Stimulated activated CD8-positive, alpha-beta memory T cell treated with anti-CD3 and anti-CD28 coated beads, Interleukin-12 subunit alpha, Interleukin-12 subunit beta, amount 100 ng/mL, for 4 hours (primary cell): ENCODE measurements around the gene SNCG.
"Not testable (repeated sequence)": the region's sequence is repeated elsewhere in the genome, so short reads cannot be mapped to it uniquely, and the experiment has no call there.

ENCODE experiments used
- DNase-seq: peaks from one replicate; pipeline ENCODE4 v3.0.0-alpha.2; 2020; ENCODE audit warnings: low read depth

The SNCG gene

DNA sequence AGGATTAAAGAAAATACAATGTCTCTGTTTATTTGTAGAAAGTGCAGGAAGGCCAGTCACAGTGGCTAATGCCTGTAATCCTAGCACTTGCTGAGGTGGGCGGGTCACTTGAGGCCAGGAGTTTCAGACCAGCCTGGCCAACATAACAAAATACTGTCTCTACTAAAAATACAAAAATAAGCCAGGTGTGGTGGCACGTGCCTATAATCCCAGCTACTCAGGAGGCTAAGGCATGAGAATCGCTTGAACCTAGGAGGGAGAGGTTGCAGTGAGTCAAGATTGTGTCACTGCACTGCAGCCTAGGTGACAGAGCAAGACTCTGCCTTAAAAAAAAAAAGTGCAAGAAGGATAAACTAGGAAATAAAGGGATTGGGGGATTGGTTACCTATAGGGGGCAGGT is 20.1 kb downstream of the SNCG start:
- DNase-seq = not testable (repeated sequence)

GRCh38 chr10:86979296-86979818 is 21.0 kb downstream of the SNCG start:
- no peak for DNase-seq

DNA sequence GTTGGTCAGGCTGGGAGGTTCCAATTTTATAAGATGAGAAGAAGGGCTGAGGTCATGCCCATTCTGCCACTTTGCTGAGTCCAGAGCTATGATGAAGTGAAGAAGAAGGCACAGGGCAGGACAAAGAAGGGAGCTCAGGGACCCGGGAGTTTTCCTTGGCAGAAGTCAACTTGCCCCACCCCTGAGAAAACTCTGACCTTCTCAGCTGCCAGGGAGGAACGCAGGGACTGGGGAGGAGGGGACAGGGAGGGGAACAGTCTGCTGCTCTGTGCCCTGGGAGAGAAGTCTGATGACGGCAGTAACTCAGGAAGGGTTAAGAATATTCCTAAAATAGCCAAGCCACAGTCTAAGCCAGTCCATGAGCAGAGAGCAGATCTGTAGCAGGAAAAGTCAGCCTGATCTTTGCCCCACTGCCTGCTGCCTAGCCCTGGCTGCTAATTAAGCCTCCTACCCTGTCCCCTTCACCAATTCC is 21.6 kb downstream of the SNCG start:
- no peak for DNase-seq

- DNase-seq = not testable (repeated sequence)
Measured at GRCh38 chr10:86981020-86981419, 22.6 kb downstream of the SNCG start.

- DNase-seq = no peak
Measured at GRCh38 chr10:86981716-86982115, 23.3 kb downstream of the SNCG start.

DNA sequence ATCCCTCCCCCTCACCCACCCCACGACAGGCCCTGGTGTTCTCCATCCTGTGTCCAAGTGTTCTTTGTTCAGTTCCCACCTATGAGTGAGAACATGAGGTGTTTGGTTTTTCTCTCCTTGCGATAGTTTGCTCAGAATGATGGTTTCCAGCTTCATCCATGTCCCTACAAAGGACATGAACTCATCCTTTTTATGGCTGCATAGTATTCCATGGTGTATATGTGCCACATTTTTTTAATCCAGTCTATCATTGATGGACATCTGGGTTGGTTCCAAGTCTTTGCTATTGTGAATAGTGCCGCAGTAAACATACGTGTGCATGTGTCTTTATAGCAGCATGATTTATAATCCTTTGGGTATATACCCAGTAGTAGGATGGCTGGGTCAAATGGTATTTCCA is 26.1 kb downstream of the SNCG start:
- DNase-seq = not testable (repeated sequence)

DNA sequence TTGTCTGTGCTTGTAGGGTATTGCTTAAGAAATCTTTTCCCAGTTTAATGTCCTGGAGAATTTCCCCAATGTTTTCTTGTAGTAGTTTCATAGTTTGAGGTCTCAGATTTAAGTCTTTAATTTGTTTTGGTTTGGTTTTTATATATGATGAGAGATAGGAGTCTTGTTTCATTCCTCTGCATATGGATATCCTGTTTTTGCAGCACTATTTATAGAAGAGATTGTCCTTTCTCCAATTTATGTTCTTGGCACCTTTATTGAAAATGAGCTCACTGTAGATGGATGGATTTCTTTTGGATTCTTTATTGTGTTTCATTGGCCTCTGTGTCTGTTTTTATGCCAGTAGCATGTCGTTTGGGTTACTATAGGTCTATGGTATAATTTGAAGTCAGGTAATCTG is 30.1 kb downstream of the SNCG start:
- no peak for DNase-seq

GRCh38 chr10:86991362-86991761 is 33.0 kb downstream of the SNCG start:
- not testable (repeated sequence) for DNase-seq

DNA sequence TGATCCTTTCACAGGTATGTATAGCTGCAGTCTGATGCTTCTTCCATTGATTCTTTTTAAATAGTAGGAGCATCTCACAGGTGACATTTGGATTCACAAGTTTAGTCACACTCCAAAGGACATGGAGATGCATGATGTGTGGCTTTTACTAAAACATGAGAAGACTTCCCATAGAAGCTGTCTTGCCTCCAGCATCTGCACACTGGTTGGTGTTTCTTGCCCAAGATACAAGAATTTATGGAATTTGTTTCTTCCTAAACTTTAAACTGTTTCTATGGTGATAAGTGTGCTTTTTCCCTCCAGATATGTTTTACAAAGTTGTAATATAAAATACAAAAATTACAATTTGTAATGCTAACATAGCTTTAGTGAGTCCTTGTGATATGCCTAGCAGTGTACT is 34.1 kb downstream of the SNCG start:
- no peak for DNase-seq

- DNase-seq = no peak
Measured at GRCh38 chr10:86992929-86993328, 34.5 kb downstream of the SNCG start.

DNA sequence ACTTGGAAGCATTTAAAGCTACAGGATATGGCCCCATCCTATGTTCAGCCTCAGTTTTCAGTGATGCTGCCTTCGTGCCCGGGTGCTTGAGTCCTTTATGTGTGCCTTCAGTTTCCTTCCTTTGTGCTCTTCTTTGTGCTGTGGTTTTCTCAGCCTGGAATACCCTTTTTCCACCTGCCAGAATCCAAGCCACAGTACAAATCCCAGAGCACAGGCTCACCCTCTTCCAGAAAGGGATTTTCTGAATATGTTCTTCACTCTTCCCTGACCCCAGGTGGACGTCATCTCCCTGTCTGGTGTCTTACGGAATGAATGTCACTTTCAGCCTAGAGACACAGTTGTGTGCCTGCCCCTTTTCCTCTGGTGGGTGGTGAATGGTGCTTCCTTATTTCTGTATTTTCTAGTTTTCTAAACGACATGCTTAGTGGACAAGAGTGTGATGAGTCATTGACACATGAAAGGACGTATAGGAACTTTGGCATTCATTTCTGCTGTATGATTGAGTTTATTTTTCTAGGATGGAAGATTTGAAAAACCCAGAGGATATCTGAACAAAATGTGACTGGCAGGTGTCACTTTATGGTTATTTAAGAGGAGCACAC is 41.5 kb downstream of the SNCG start:
- DNase-seq = not testable (repeated sequence)

DNA sequence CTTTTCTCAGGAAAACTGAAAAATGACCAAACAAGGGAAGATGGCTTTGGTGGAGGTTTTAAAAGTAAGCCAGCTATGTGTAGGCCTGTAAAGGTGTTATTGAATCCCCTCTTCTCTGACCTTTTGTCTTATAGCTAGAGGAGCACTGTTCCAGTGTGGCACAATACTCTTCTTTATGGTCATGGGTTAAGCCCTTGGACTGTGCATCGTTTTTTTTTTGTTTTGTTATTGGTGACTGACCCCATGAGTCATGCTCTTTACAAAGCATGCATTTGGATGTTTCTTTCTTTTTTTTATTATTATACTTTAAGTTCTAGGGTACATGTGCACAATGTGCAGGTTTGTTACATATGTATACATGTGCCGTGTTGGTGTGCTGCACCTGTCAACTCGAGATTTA is 42.1 kb downstream of the SNCG start:
- DNase-seq = no peak

- DNase-seq = not testable (repeated sequence)
Measured at GRCh38 chr10:87007124-87007523, 48.7 kb downstream of the SNCG start.

GRCh38 chr10:87007674-87008073 is 49.3 kb downstream of the SNCG start:
- DNase-seq = not testable (repeated sequence)

- not testable (repeated sequence) for DNase-seq
Measured at GRCh38 chr10:87008303-87008702, 49.9 kb downstream of the SNCG start.

DNA sequence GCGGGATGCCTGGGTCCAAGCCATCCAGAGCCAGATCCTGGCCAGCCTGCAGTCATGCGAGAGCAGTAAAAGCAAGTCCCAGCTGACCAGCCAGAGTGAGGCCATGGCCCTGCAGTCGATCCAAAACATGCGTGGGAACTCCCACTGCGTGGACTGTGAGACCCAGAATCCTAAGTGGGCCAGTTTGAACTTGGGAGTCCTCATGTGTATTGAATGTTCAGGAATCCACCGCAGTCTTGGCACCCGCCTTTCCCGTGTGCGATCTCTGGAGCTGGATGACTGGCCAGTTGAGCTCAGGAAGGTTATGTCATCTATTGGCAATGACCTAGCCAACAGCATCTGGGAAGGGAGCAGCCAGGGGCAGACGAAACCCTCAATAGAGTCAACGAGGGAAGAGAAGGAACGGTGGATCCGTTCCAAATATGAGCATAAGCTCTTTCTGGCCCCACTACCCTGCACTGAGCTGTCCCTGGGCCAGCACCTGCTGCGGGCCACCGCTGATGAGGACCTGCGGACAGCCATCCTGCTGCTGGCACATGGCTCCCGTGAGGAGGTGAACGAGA is 50.8 kb downstream of the SNCG start:
- DNase-seq = not testable (repeated sequence)
